ENCODE measurements around the gene KPNA3. TPM values are rescaled to one million over a fixed set of nuclear protein-coding genes. Genes with fewer than 3 reads are reported as not detected.

The KPNA3 gene
- total RNA-seq, 1 experiment from 2014 or later: 49.7 TPM

DNA sequence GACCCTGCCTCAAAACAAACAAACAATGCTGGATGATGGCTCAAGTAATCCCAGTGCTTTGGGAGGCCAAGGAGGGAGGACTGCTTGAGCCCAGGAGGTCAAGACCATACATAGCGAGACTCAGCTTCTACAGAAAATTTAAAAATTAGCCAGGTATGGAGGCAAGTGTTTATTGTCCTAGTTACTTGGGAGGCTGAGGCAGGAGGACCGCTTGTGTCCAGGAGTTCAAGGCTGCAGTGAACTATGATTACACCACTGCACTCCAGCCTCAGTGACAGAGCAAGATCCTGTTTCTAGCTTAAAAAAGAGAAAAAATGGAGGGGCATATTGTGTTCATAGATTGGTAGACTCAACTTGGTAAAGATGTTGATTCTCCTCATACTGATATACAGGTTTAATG is 36.2 kb downstream of the KPNA3 start:
- Histone ChIP-seq H3K27ac (ENCODE audit: insufficient read length, low read depth, low read length) (no peak overlapping the region), H3T11ph (ENCODE audit: low read length) (no peak overlapping the region), H2AFZ (ENCODE audit: low read length) (no peak overlapping the region), H2BK5ac (ENCODE audit: insufficient read length, low read length) (no peak overlapping the region), H4K5ac (ENCODE audit: insufficient read length, low read depth, low read length) (no peak overlapping the region), H3K18ac (ENCODE audit: insufficient read length, low read depth, low read length) (no peak overlapping the region), H3K56ac (ENCODE audit: insufficient read length, low read depth, low read length) (no peak overlapping the region), H3K9me3 (ENCODE audit: control insufficient read depth, low read depth, low read length) (peaks cover 17% of the 10 kb centered on the region), H4K20me1 (ENCODE audit: control insufficient read depth, insufficient read depth, insufficient read length) (no peaks in the 10 kb centered on the region), H2BK20ac (ENCODE audit: low read depth, low read length, poor library complexity, severe bottlenecking) (no peak overlapping the region), H3K23me2 (ENCODE audit: insufficient read length, low read depth, low read length, poor library complexity, severe bottlenecking) (no peaks in the 10 kb centered on the region), H3K4ac (ENCODE audit: low read depth, low read length) (no peak overlapping the region), H4K8ac (replicated peaks; ENCODE audit: insufficient read length, low read depth, low read length) (no peak overlapping the region), H3K4me1 (ENCODE audit: insufficient read depth, low read length) (no peaks in the 10 kb centered on the region), H3K14ac (ENCODE audit: insufficient read depth, low read length) (no peak overlapping the region), H3K9ac (ENCODE audit: extremely low read depth, insufficient read length, low read length) (no peak overlapping the region), H3K23ac (ENCODE audit: insufficient read length, low read depth, low read length) (no peak overlapping the region), H4K91ac (ENCODE audit: insufficient read length, low read depth, low read length) (no peak overlapping the region), H2BK12ac (ENCODE audit: insufficient read length, low read depth, low read length) (no peak overlapping the region), H2BK15ac (ENCODE audit: low read depth, low read length) (no peak overlapping the region), H2BK120ac (ENCODE audit: low read depth, low read length, poor library complexity, severe bottlenecking) (no peak overlapping the region), H3K4me2 (ENCODE audit: insufficient read depth, insufficient read length, low read length) (no peak overlapping the region), H3K79me2 (ENCODE audit: insufficient read depth, low read length) (peaks cover 18% of the 10 kb centered on the region), H3K27me3 (ENCODE audit: insufficient read depth, low read length) (no peaks in the 10 kb centered on the region), H3K79me1 (ENCODE audit: insufficient read depth, low read depth, low read length, poor library complexity, severe bottlenecking) (peaks cover 6% of the 10 kb centered on the region), H2AK5ac (ENCODE audit: insufficient read length, low read length) (no peak overlapping the region)
- no peak for DNase-seq
- H3K4me1 Mint-ChIP-seq: peaks cover 7% of the 10 kb centered on the region in 2 experiments; a peak in 2 of 4 replicates
- TF ChIP-seq, protein P1, sequence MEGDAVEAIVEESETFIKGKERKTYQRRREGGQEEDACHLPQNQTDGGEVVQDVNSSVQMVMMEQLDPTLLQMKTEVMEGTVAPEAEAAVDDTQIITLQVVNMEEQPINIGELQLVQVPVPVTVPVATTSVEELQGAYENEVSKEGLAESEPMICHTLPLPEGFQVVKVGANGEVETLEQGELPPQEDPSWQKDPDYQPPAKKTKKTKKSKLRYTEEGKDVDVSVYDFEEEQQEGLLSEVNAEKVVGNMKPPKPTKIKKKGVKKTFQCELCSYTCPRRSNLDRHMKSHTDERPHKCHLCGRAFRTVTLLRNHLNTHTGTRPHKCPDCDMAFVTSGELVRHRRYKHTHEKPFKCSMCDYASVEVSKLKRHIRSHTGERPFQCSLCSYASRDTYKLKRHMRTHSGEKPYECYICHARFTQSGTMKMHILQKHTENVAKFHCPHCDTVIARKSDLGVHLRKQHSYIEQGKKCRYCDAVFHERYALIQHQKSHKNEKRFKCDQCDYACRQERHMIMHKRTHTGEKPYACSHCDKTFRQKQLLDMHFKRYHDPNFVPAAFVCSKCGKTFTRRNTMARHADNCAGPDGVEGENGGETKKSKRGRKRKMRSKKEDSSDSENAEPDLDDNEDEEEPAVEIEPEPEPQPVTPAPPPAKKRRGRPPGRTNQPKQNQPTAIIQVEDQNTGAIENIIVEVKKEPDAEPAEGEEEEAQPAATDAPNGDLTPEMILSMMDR (conservative IDR thresholded peaks at IDR 0.05): no peak
- peaks cover 26 to 28% (median 28%) of the 10 kb centered on the region in 3 experiments for H3K36me3 Mint-ChIP-seq (ENCODE audit: insufficient read depth in 1 of 3, low read depth in 3 of 3)
- no peaks in the 10 kb centered on the region for H3K27me3 Mint-ChIP-seq (ENCODE audit: low read depth)
- no CpG with 5 or more reads among the region's 2 CpGs for WGBS (ENCODE audit: extremely low coverage, insufficient read length, low lambda C conversion rate)
- no peak overlapping the region for H3K27ac Mint-ChIP-seq
- peaks cover 18 to 24% of the 10 kb centered on the region in 2 experiments for H3K9me3 Mint-ChIP-seq
- no peak overlapping the region for H3K4me3 Mint-ChIP-seq
